Suprapubic skin (tissue), 3 donors: ENCODE results near the gene TMEM170B.

Experiments
- CTCF ChIP-seq, 2 donors: fragments of 200-600 bp in 1 of 2; fragments of 450-650 bp in 1 of 2; sonication (generic) in 1 of 2; IDR thresholded peaks; one replicate each; pipeline ENCODE4 v1.5.1; 2016 to 2019; ENCODE audit warnings: antibody characterized with exemption in 2 of 2, mild to moderate bottlenecking in 1 of 2, moderate library complexity in 1 of 2
- EP300 ChIP-seq: sonication (generic); formaldehyde crosslinking; IDR thresholded peaks from one replicate; pipeline ENCODE4 v1.6.1; 2017; ENCODE audit warnings: antibody characterized with exemption

DNA sequence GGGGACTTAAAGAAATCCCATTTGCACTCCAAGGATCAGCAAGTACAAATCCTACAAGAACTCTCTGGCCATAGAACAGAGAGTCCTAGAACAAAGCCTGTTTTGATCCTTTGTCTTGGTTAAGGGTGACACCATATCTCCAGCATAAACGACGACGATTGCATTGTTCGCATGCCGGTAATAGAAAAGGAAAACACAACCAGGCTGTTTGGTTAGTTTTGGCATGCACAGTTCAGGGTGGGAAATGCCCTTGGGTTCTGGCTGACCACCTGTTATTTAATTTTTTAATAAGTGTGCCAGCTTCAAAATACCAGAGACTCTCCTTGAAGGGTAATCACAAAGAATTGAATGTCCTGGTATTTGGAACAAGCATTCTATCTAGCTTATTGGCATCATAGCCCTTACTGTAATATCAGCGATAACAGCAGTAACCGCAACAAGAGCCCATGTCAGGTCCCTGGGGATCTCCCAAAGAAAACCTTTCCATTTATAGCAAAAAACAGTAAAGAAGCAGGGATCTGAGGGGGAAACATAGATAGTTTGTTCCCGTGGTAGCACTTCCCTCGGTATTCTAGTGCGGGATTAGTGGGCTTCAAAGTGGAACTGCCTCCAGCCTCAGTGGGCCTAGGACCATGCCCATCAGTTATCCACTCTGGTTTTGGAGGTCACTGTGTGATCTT is 77.1 kb downstream of the TMEM170B start:
- TF ChIP-seq CTCF (IDR thresholded peaks at IDR 0.05) (no peak), EP300 (no peak)
